ENCODE results near the gene FOXC2.
A peak's percentile ranks its signal among the peaks of the same experiment; 100 is the strongest.

Gene FOXC2

GRCh38 chr16:86572041-86572521 lies 5.5 kb downstream of the FOXC2 start:
- in situ Hi-C loops (cut with HindIII; ENCODE audit: low sequenced_read_pairs) = loop anchor here (25.0 kb wide), 1 partner anchor 490 kb away; no protein-coding TSS in a partner anchor
- no peak for TF ChIP-seq CTCF (IDR thresholded peaks at IDR 0.05; ENCODE audit: low read depth, low read length)
- H3K4me3 ChIP-seq (ENCODE audit: low read depth, low read length) = peak overlapping the region; percentile 99
- peak; percentile 39 for DNase-seq (ENCODE audit: low read depth, low spot score)

- TF ChIP-seq CTCF (IDR thresholded peaks at IDR 0.05; ENCODE audit: low read depth, low read length) = no peak
- peak overlapping the region; percentile 5 for H3K4me3 ChIP-seq (ENCODE audit: low read depth, low read length)
- DNase-seq (ENCODE audit: low read depth, low spot score) = no peak
- in situ Hi-C loops (cut with HindIII; ENCODE audit: low sequenced_read_pairs) = loop anchor here (25.0 kb wide), 1 partner anchor 490 kb away; no protein-coding TSS in a partner anchor
These were observed 6.0 kb downstream of the FOXC2 start for GRCh38 chr16:86572606-86573005.

- in situ Hi-C loops (cut with HindIII; ENCODE audit: low sequenced_read_pairs) = loop anchor here (25.0 kb wide), 1 partner anchor 489 kb away; no protein-coding TSS in a partner anchor
- peak; percentile 43 for DNase-seq (ENCODE audit: low read depth, low spot score)
- H3K4me3 ChIP-seq (ENCODE audit: low read depth, low read length) = no peak overlapping the region
- no peak for TF ChIP-seq CTCF (IDR thresholded peaks at IDR 0.05; ENCODE audit: low read depth, low read length)
These were observed 6.6 kb downstream of the FOXC2 start for GRCh38 chr16:86573215-86573614.

- in situ Hi-C loops (cut with HindIII; ENCODE audit: low sequenced_read_pairs) = loop anchor here (25.0 kb wide), 1 partner anchor 488 kb away; no protein-coding TSS in a partner anchor
- no peak for TF ChIP-seq CTCF (IDR thresholded peaks at IDR 0.05; ENCODE audit: low read depth, low read length)
- no peak overlapping the region for H3K4me3 ChIP-seq (ENCODE audit: low read depth, low read length)
- DNase-seq (ENCODE audit: low read depth, low spot score) = no peak
These were observed 7.2 kb downstream of the FOXC2 start for GRCh38 chr16:86573646-86574508.

- no peak for TF ChIP-seq CTCF (IDR thresholded peaks at IDR 0.05; ENCODE audit: low read depth, low read length)
- no peak for DNase-seq (ENCODE audit: low read depth, low spot score)
- in situ Hi-C loops (cut with HindIII; ENCODE audit: low sequenced_read_pairs) = loop anchor here (25.0 kb wide), 1 partner anchor 488 kb away; no protein-coding TSS in a partner anchor
- H3K4me3 ChIP-seq (ENCODE audit: low read depth, low read length) = no peak overlapping the region
These were observed 8.0 kb downstream of the FOXC2 start for GRCh38 chr16:86574646-86575045.

- H3K4me3 ChIP-seq (ENCODE audit: low read depth, low read length) = peak overlapping the region; percentile 78
- TF ChIP-seq CTCF (IDR thresholded peaks at IDR 0.05; ENCODE audit: low read depth, low read length) = no peak
- in situ Hi-C loops (cut with HindIII; ENCODE audit: low sequenced_read_pairs) = no loop called here
- DNase-seq (ENCODE audit: low read depth, low spot score) = no peak
These were observed 8.6 kb downstream of the FOXC2 start for GRCh38 chr16:86575095-86575685.
